GM12892 (cell line): Measurements from ENCODE around the gene MUSTN1.

Experiments
- DNase-seq: peaks from one replicate; pipeline ENCODE4 v3.0.0; 2011; ENCODE audit not compliant: insufficient read length
- FAIRE-seq: peaks from 2 replicates; lab custom pipeline; 2011; peaks lifted over from hg19 to GRCh38; lab: Jason Lieb, UNC
- POLR2A ChIP-seq: IDR thresholded peaks from 2 replicates; pipeline ENCODE4 v1.6.1; 2011; ENCODE audit warnings: low read depth, low read length, control low read depth
- POLR2AphosphoS5 ChIP-seq: IDR thresholded peaks from 2 replicates; pipeline ENCODE4 v1.6.1; 2011; ENCODE audit warnings: low read depth, low read length, control low read depth
- TAF1 ChIP-seq: IDR thresholded peaks from 2 replicates; pipeline ENCODE4 v1.6.1; 2011; ENCODE audit warnings: low read depth, mild to moderate bottlenecking, control low read depth, low read length, borderline replicate concordance

Gene MUSTN1

DNA sequence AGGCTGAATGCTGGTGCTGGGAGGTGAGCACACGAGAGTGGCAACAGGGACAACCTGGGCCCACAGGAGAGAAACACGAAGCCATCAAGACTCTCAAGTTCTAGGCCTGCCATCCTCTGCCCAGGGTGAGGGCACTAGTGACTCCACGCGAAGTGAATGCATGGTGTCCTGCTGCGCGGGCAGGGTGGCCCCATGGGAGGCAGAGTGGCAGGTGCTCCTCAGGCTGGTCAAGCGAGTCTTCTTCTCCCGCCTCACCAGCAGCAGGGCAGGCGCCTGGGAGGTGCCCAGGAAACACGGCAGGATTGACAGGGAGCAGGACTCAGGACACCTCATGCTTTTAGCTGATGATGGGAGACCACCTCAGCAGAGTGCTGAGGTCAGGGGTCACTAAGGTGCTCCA, 35.7 kb upstream of the MUSTN1 start:
- FAIRE-seq = no peak
- DNase-seq = no peak
- TF ChIP-seq POLR2A = no peak
- TF ChIP-seq POLR2AphosphoS5 = no peak
- no peak for TF ChIP-seq TAF1

DNA sequence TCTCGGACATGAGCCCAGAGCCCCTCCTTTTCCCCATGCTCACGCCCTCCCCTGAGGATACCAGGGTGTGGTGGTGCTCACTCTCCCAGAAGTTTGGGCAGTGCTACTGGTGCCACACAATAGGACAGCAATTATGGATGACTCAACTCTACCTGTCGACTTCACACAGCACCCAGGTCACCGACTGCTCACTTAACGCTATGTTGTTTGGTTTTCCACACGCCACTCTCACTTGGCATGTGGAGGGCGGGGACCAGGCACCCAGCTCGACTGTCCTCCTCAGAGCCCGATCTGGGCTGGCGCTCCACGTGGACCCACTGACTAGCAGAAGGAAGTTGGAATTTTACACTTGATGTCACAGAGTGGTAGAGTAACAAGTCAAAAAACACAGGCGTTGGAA, 31.6 kb upstream of the MUSTN1 start:
- DNase-seq = no peak
- no peak for TF ChIP-seq TAF1
- no peak for TF ChIP-seq POLR2A
- TF ChIP-seq POLR2AphosphoS5 = no peak
- FAIRE-seq = no peak

- no peak for DNase-seq
- no peak for FAIRE-seq
- no peak for TF ChIP-seq POLR2A
- TF ChIP-seq TAF1 = no peak
- TF ChIP-seq POLR2AphosphoS5 = no peak
Observed at GRCh38 chr3:52865994-52866393, 31.2 kb upstream of the MUSTN1 start.

GRCh38 chr3:52860424-52860768, 25.6 kb upstream of the MUSTN1 start:
- DNase-seq = no peak
- TF ChIP-seq POLR2A (no peak), TAF1 (no peak), POLR2AphosphoS5 (no peak)
- no peak for FAIRE-seq

- no peak for TF ChIP-seq POLR2A
- TF ChIP-seq TAF1 = no peak
- TF ChIP-seq POLR2AphosphoS5 = no peak
- DNase-seq = no peak
- FAIRE-seq = no peak
Observed at GRCh38 chr3:52859686-52860423, 25.0 kb upstream of the MUSTN1 start.

DNA sequence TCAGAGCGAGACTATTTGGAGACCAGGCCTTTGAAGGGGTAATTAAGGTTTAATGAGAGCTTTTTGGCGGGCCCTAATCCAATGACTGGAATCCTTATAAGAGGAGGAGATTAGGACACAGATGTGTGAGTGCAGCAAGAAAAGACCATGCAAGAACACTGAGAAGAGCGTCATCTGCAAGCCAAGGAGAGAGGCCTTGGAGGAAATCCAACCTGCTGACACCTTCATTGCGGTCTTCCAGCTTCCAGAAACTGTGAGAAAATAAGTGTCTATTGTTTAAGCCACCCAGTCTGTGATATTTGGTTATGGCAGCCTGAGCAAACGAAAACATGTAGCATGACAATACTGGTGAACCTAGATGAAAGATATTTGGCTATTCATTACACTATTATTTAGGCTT, 23.0 kb upstream of the MUSTN1 start:
- DNase-seq (no peak), FAIRE-seq (no peak)
- no peak for TF ChIP-seq TAF1
- TF ChIP-seq POLR2AphosphoS5 = no peak
- no peak for TF ChIP-seq POLR2A

GRCh38 chr3:52857133-52857532, 22.3 kb upstream of the MUSTN1 start:
- DNase-seq (no peak), FAIRE-seq (no peak)
- no peak for TF ChIP-seq POLR2AphosphoS5

DNA sequence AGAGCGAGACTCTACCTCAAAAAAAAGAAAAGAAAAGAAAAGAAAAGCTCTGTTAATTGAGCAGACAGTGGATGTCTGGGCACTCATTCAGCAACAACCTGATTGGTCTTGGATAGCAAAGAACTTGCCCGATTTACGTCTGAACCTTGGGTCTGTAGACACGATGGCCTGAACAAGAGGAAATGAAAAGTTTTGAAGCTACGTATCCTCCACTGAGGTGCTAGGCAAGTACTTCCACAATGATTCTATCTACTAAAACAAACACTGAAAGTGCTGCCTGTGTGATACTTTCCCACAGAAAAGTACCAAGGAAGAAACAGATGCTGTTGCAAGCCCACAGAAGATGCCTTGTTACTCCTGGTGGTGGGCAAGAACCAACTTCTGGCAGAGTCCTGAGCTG, 21.8 kb upstream of the MUSTN1 start:
- no peak for TF ChIP-seq POLR2AphosphoS5
- TF ChIP-seq POLR2A = no peak
- TF ChIP-seq TAF1 = no peak
- no peak for DNase-seq
- FAIRE-seq = no peak

- no peak for DNase-seq
Observed at GRCh38 chr3:52854013-52854412, 19.2 kb upstream of the MUSTN1 start.

GRCh38 chr3:52852419-52852818, 17.6 kb upstream of the MUSTN1 start:
- FAIRE-seq (no peak), DNase-seq (no peak)
- no peak for TF ChIP-seq TAF1
- no peak for TF ChIP-seq POLR2A
- no peak for TF ChIP-seq POLR2AphosphoS5

More at GRCh38 chr3:52854013-52854412, 19.2 kb upstream of the MUSTN1 start:
- no peak for TF ChIP-seq TAF1
- TF ChIP-seq POLR2AphosphoS5 = no peak
- no peak for TF ChIP-seq POLR2A
- FAIRE-seq = no peak

- peak; percentile 58 for FAIRE-seq
- no peak for TF ChIP-seq TAF1
- no peak for TF ChIP-seq POLR2A
- no peak for TF ChIP-seq POLR2AphosphoS5
- DNase-seq = peak; percentile 48
Observed at GRCh38 chr3:52851348-52851747, 16.5 kb upstream of the MUSTN1 start.

DNA sequence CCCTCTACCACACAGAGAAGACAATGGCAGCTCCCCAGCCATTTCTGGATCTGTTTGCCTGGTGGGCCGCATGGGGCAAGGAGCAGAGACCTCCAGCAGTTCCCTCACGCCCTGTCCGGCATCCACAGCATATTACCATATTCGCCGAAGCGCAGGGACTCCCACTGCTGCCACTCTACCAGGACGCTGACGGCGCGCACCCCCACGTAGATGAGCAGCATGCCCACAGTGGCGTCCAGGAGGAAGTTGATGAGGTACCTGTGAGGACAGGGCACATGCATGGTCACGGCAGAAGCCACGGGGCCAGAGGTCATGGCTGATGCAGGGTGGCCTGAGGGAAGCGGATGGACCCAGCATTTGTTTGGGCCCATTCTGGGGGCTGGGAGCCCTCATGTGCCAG, 14.8 kb upstream of the MUSTN1 start:
- FAIRE-seq (no peak), DNase-seq (no peak)
- no peak for TF ChIP-seq POLR2A
- no peak for TF ChIP-seq TAF1
- TF ChIP-seq POLR2AphosphoS5 = no peak

DNA sequence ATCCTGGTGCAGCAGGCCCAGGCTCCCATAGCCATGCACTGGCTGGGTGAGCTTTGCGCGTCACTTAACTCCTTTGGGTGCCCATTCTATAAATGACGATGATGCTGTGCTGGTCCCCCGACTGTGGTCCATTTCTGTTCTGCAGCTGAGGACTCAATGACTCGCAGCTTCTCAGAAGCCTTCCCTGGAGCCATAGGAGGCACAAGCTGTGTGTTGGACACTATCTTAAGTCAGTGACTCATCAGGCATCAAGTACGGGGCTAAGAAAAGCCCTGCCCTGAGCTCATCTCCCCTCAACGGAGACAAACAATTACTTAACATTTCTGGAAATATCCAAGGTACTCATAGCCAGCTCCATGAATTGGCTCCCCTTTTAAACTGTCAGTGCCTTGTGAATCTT, 13.8 kb upstream of the MUSTN1 start:
- FAIRE-seq (no peak), DNase-seq (no peak)
- TF ChIP-seq POLR2AphosphoS5 = no peak
- no peak for TF ChIP-seq TAF1
- no peak for TF ChIP-seq POLR2A
